Retina (tissue), 1 donor: ENCODE results near the gene JAKMIP2.
A peak's percentile ranks its signal among the peaks of the same experiment; 100 is the strongest.
"Not testable (repeated sequence)": the region's sequence is repeated elsewhere in the genome, so short reads cannot be mapped to it uniquely, and the experiment has no call there.

Experiments used
- DNase-seq: peaks from one replicate; pipeline ENCODE4 v3.0.0-alpha.2; 2016

The JAKMIP2 gene

GRCh38 chr5:147586221-147586620 is 196.3 kb downstream of the JAKMIP2 start:
- no peak for DNase-seq

- DNase-seq = not testable (repeated sequence)
Measured at GRCh38 chr5:147582272-147582671, 200.3 kb downstream of the JAKMIP2 start.

DNA sequence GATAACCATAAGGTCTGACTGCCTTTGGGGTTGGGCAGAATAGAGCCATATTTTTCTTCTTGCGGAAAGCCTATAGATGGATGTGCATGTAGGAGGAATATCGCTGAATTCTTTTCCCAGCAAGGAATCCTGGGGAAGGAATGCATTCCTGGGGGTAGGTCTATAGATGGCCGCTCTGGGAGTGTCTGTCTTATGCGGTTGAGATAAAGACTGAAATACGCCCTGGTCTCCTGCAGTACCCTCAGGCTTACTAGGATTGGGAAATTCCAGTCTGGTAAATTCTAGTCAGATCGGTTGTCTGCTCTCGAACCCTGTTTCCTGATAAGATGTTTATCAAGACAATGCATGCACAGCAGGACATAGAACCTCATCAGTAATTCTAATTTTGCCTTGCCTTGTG is 202.1 kb downstream of the JAKMIP2 start:
- DNase-seq = not testable (repeated sequence)

DNA sequence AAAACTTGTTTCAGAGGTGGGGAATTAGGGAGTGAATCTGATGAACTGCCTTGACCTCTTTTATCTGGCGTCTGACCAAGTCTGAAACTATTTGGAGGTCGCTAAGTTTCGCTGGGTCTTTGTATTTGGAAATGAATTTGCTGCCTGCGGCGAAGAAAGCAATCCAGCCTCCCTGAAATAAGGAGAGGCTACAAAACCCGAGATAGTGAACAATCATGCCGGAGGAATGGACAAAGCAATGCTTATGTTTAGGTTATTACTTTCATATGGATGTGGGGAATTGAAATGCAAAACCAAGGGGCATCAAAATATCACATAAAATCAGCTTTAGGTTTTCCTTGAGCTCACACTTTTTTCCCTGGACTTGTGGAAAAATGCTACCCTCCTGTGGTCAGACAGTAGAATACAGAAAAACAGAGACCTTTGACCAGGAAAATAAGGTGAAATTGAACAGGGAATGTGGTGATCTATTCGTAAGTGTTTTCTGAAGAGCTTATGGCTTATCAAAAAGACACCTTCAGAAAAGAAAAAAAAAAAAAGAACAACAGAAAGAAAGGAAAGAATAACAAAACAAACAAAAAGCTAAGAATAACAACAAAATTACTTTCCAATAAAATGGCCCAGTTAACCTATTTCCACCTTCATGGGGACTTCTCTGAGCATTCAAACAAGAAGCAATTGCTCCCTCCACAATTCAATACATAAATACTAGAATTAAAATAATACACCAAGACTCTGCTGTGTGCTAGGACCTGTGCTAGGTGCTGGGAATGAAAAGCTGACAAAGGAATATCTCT is 204.1 kb downstream of the JAKMIP2 start:
- peak; percentile 43 for DNase-seq

- DNase-seq = peak; percentile 74
Measured at GRCh38 chr5:147576646-147577535, 205.6 kb downstream of the JAKMIP2 start.

DNA sequence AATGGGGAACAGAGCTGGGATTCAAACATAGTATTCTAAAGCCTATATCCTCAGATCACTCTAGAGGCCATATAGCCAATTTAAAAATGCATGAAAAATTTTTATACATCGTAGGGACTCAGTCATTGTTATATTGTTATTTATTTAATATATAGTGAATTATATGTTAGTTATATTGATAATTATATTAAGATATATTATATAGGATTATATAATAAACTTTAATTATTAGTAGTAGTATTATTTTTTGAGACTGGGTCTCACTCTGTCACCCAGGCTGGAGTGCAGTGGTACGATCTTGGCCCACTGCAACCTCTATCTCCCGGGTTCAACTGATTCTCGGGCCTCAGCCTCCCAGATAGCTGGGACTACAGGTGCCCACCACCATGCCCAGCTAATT is 206.9 kb downstream of the JAKMIP2 start:
- DNase-seq = no peak

DNA sequence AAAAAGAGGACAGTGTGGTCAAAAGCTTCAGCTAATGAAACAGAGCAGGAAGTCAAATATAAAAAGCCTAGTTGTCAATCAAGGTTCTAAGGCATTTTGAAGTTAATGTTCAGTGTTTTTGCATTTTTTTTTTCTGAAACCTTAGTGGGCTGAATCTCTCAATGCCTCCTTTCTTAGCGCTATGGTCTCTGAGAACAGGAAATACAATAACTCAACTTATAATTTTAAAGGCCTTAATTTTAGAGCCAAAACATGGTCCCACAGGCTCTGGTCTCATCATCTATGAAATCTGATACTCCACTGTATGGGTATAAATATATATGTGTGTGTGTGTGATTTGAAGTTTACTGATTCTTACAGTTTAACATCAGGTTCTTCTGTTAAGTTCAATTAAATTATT is 209.3 kb downstream of the JAKMIP2 start:
- DNase-seq = no peak

GRCh38 chr5:147568710-147569406 is 213.7 kb downstream of the JAKMIP2 start:
- DNase-seq = no peak

GRCh38 chr5:147567917-147568598 is 214.5 kb downstream of the JAKMIP2 start:
- peak; percentile 52 for DNase-seq

DNA sequence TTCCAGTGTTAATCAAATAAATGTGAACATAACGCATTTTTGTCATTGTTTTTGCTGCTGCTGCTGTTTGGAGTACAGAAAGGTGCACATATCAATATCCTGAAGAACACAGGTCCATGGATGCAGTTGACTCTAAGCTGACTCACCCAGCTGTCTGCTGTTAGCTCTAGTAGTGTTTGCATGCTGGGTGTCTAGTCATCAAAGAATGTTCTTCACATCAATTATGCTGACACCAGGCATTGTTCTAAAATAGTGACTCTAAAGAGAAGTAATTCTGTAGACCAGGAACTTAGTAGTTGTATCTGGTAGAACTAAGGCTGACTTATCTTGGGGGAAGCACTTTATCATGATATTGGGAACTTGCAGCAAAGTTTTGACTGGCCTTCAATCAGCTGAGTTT is 217.0 kb downstream of the JAKMIP2 start:
- DNase-seq = no peak

GRCh38 chr5:147564124-147564486 is 218.4 kb downstream of the JAKMIP2 start:
- DNase-seq = no peak

DNA sequence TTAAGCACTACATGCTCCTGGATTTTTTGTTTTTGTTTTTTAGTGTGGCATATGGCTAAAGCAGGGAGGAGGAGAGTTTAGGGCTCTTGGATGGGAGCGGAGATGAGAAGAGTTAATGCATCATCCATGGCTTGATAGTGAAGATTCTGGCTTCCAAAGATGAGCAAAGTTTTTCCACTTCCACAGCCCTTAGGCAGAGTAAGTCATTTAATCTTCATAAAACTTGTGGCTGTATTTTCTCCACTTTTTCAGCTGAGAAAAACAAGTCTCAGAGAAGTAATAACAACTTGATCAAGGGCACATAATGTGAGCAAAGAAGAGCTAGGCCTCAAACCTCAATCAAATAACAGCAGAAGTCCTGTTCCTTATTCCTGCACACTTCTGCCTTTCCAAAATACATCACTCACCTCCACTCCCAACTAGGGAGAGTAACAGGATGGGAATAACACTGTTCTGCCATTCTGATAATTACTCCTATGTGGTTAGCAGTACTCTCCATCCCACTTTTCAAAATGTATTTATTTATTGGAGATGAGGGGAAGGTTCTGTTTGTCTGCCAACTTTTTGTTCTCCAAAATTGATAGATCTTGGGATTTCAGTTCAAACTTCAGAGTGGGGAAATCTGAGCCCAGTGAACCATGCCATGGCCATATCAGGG is 218.9 kb downstream of the JAKMIP2 start:
- DNase-seq = no peak

DNA sequence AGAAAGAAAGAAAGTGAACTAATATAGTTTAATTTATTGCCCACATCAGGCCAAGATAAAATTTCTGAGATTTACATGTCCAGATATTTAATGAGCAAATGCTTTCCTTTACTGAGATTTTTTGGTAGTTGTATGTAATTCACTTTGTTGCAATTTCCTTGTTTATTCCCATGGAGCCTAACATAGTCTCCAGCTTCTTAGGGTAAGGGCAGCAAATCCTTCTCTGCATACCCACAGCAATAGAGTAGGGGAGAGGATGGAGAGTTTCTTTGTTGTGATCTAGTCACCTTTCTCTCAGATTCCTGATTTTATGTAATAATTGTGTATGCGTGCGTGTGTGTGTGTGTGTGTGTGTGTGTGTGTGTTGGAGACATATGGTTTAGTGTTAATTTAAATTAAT is 221.1 kb downstream of the JAKMIP2 start:
- no peak for DNase-seq

DNA sequence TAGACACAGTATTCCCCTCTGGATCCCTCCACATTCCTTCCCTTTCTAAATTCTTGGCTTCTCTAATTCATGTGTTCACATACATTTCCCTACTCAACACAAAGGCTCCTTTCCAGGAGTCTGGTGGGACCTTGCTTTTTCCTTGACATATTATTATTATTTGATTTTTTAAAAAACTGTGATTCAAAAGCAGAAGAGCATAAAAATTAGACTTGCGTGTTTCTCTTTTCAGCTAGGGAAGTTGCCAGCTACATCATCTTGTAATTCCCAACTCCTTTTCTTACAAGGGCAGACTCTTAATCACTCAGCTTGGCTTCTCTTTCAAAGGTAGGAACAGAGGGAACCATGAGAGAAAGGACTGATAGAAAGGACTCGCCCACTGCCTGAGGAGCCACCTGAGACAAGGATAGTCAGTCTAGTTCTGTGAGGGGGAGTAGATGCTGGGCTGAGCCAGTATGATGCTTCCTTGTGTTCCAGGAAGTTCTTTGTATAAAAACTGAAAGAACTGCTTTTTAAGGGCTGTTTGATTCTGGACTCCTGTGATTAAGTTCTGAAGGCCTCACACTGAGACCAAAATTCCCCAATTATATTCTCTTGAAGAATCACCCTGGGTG is 221.7 kb downstream of the JAKMIP2 start:
- no peak for DNase-seq

DNA sequence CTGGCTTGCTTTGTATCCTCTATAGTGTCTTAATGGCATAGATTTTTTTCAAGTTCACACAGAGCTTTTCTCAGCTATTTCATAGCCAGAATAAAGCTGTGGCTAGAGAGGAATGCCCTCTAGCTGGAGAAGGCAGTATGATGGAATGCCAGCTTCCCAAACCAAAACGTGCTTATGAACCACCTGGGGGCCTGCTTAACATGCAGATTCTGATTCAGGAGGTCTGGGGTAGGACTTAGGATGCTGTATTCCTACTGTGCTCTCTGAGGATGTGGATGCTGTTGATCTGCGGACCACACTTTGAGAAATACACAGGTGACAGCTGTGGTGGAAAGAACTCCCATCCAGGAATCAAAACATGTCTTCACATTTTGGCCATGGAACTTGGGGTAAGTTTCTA is 222.8 kb downstream of the JAKMIP2 start:
- DNase-seq = no peak

DNA sequence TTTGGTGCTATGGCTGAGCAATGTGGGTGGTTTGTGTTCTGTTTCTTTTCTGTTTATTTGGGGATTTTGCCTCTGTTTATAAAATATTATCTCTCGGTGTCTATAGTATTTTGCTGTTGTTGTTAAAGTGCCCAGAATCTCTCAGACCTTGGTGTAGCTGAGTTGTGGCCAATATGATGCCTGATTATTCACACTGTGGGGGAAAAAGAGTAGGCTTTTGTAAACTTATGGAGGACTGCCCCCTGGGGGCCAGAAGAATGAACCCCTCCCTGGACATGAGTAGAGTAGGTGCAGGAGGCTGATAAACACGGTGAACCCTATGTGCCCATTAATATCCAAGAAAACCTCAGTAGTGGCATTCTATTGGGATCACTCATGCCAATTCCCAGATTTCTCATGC is 223.7 kb downstream of the JAKMIP2 start:
- DNase-seq = no peak

DNA sequence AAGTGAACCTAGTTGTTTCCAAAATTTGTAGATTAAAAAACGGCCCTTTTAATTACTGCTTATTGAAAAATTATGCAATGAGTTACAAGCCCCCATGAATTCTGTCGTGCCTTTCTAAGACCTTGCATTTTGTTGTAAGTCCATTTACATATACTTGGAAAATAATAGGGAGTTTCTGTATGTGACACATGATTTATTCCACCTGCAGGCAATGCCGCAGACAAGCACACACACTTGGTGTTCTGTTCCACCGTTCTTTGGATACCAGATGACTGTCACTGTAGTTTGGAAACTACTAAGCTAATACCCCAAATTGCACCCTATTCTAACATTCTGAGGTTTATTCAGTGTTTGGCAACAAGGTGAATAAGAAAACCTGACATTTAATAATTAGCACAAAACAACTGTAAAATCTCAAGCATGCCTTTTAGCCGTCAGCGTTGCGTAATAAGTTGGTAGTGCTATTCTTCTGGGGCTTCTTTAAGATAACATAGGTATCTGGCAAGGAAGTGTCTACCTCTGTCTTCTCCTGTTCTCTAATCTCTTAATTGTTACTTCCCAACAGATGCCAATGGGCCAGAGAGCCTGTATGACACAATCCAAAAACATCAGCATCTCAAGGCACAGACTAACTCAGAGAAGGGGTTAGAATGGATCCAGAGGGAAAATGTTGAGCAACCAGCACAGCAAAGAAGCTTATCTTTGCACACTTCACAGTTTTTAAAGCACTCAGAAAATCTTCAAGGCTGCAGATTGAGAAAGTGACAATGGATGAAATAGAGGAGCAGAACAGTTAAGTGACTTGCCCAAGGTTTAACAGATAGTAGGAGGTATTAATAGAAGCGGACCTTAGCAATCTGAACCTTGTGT is 224.4 kb downstream of the JAKMIP2 start:
- no peak for DNase-seq

- DNase-seq = no peak
Measured at GRCh38 chr5:147555176-147555575, 227.4 kb downstream of the JAKMIP2 start.

DNA sequence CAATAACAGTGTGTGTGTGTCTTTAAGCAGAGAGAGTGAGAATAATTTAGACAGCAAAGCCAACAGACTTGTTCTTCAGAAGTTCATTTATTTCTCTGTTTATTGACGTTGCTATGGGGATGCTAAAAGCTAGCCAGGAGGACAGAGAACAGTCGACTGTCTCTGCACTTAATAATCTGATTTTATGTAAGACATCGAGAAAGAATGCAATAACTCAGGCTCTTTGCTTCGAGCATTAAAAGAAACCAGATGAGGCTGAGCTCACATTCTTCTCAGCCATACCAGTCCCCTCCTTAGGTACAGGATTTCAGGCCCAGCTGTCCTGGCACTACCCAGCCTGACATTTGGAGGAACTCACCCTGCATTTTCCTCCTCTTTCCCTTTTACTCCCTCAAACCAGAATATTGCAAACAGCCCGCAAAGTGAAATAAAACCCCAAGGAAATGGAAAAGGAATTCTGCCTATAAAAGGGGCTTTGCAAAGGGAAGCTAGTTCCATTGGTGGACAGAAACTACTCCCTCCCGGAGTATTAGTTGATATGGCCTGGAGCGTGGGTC is 228.2 kb downstream of the JAKMIP2 start:
- DNase-seq = no peak

DNA sequence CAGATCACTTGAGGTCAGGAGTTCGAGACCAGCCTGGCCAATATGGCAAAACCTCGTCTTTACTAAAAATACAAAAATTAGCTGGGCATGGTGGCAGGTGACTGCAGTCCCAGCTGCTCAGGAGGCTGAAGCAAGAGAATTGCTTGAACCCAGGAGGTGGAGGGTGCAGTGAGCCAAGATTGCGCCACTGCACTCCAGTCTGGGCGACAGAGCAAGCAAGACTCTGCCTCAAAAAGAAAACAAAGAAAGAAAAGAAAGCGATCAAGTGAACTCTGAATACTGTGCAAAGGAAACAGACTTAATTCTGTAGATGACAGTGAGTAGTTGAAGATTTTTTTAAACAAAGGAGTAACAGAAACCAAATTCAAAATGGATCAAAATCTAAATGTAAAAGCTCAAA is 228.7 kb downstream of the JAKMIP2 start:
- not testable (repeated sequence) for DNase-seq
